K562 (cell line): Measurements from ENCODE around the gene CAMSAP3. TPM values are rescaled to one million over a fixed set of nuclear protein-coding genes. Genes with fewer than 3 reads are reported as not detected.

Source experiments
- BRD9 ChIP-seq: fragments of 450-650 bp; IDR thresholded peaks from 2 replicates; pipeline ENCODE4 v1.6.1; 2018; ENCODE audit warnings: low read depth; ENCODE audit not compliant: partially characterized antibody
- CBFB ChIP-seq: sonication (generic); formaldehyde crosslinking; IDR thresholded peaks from 2 replicates; pipeline ENCODE4 v1.4.0; 2020; ENCODE audit warnings: mild to moderate bottlenecking, missing genetic modification reagents
- CXXC5 ChIP-seq: fragments of 250-450 bp; sonication (Bioruptor Pico); IDR thresholded peaks from 2 replicates; pipeline ENCODE4 v1.8.0; 2022; ENCODE audit warnings: inconsistent platforms, mild to moderate bottlenecking, moderate library complexity
- E2F3 ChIP-seq: fragments of 250-450 bp; sonication (Bioruptor Pico); IDR thresholded peaks from 2 replicates; pipeline ENCODE4 v1.4.0; 2020; ENCODE audit warnings: mild to moderate bottlenecking
- ESRRB ChIP-seq: fragments of 250-450 bp; sonication (Bioruptor Pico); IDR thresholded peaks from 2 replicates; pipeline ENCODE4 v1.5.0; 2020; ENCODE audit warnings: mild to moderate bottlenecking, moderate library complexity, borderline replicate concordance
- FIP1L1 ChIP-seq: fragments of 200-400 bp; formaldehyde crosslinking; IDR thresholded peaks from 2 replicates; pipeline ENCODE4 v1.6.1; 2018; ENCODE audit warnings: mild to moderate bottlenecking, low read depth, low read length; ENCODE audit not compliant: poor library complexity, severe bottlenecking
- FOSL1 ChIP-seq: fragments of 200-800 bp; sonication (Bioruptor generic); conservative IDR thresholded peaks from 2 replicates; pipeline ENCODE4 v1.6.1; 2016; ENCODE audit warnings: missing genetic modification characterization, missing compliant biosample characterization
- HES1 ChIP-seq: fragments of 450-650 bp; IDR thresholded peaks from 2 replicates; pipeline ENCODE4 v1.6.1; 2016; ENCODE audit warnings: low read depth, mild to moderate bottlenecking, moderate library complexity
- HLTF ChIP-seq: fragments of 450-650 bp; IDR thresholded peaks from 2 replicates; pipeline ENCODE4 v1.6.1; 2016
- HMG20A ChIP-seq: fragments of 450-650 bp; formaldehyde crosslinking; conservative IDR thresholded peaks from 2 replicates; pipeline ENCODE4 v1.4.0; 2020; ENCODE audit warnings: mild to moderate bottlenecking, mixed read lengths
- HNRNPUL1 ChIP-seq: fragments of 200-400 bp; formaldehyde crosslinking; IDR thresholded peaks from 2 replicates; pipeline ENCODE4 v1.6.1; 2017; ENCODE audit warnings: low read length
- KAT7 ChIP-seq: sonication (generic); formaldehyde crosslinking; IDR thresholded peaks from 2 replicates; pipeline ENCODE4 v1.8.0; 2022; ENCODE audit warnings: missing genetic modification reagents, mild to moderate bottlenecking, borderline replicate concordance
- KAT8 ChIP-seq: fragments of 450-650 bp; IDR thresholded peaks from 2 replicates; pipeline ENCODE4 v1.6.1; 2016; ENCODE audit warnings: low read depth, mild to moderate bottlenecking
- MCM3 ChIP-seq: fragments of 450-650 bp; IDR thresholded peaks from 2 replicates; pipeline ENCODE4 v1.6.1; 2016
- MEF2D ChIP-seq: conservative IDR thresholded peaks from 2 replicates; pipeline ENCODE4 v1.6.1; 2016; ENCODE audit warnings: low read depth, missing genetic modification characterization, missing compliant biosample characterization
- MTA2 ChIP-seq: fragments of 450-650 bp; IDR thresholded peaks from 2 replicates; pipeline ENCODE4 v1.6.1; 2016; ENCODE audit warnings: low read depth
- NFIX ChIP-seq: fragments of 250-450 bp; sonication (Bioruptor Pico); IDR thresholded peaks from 2 replicates; pipeline ENCODE4 v1.4.0; 2020; ENCODE audit warnings: low read depth, mild to moderate bottlenecking, moderate library complexity
- NFRKB ChIP-seq: fragments of 450-650 bp; IDR thresholded peaks from 2 replicates; pipeline ENCODE4 v1.6.1; 2016; ENCODE audit warnings: low read depth
- NFXL1 ChIP-seq: fragments of 450-650 bp; formaldehyde crosslinking; IDR thresholded peaks from 2 replicates; pipeline ENCODE4 v1.4.0; 2021; ENCODE audit warnings: mild to moderate bottlenecking
- NONO ChIP-seq, 2 experiments: fragments of 200-400 bp in 1 of 2; fragments of 450-650 bp in 1 of 2; formaldehyde crosslinking in 1 of 2; IDR thresholded peaks; 2 replicates each; pipeline ENCODE4 v1.6.1; 2017; ENCODE audit warnings: low read depth in 2 of 2, mild to moderate bottlenecking in 2 of 2, moderate library complexity in 2 of 2, low read length in 1 of 2
- NR2C1 ChIP-seq, 2 experiments: fragments of 450-650 bp; IDR thresholded peaks; 2 replicates each; pipeline ENCODE4 v1.6.1; 2017; ENCODE audit warnings: mild to moderate bottlenecking in 2 of 2, antibody characterized with exemption in 1 of 2, inconsistent platforms in 1 of 2, missing compliant biosample characterization in 1 of 2, missing genetic modification characterization in 1 of 2
- PCBP2 ChIP-seq: fragments of 200-400 bp; formaldehyde crosslinking; IDR thresholded peaks from 2 replicates; pipeline ENCODE4 v1.6.1; 2018; ENCODE audit warnings: low read length, low read depth, mild to moderate bottlenecking, moderate library complexity; ENCODE audit not compliant: poor library complexity, severe bottlenecking
- RCOR1 ChIP-seq, 2 experiments: IDR thresholded peaks; 2 replicates each; pipeline ENCODE4 v1.6.1; 2012; ENCODE audit warnings: low read depth in 2 of 2, low read length in 2 of 2, borderline replicate concordance in 1 of 2, improper control_type of control experiment in 1 of 2
- SNRNP70 ChIP-seq: fragments of 200-400 bp; formaldehyde crosslinking; optimal IDR thresholded peaks from 2 replicates; pipeline ENCODE3; 2017; ENCODE audit warnings: low read depth, low read length
- SRSF1 ChIP-seq: fragments of 200-400 bp; formaldehyde crosslinking; IDR thresholded peaks from 2 replicates; pipeline ENCODE4 v1.6.1; 2017; ENCODE audit warnings: mild to moderate bottlenecking, low read depth, low read length, moderate library complexity
- ZBED1 ChIP-seq: IDR thresholded peaks from 2 replicates; pipeline ENCODE4 v1.6.1; 2014
- ZC3H4 ChIP-seq: sonication (generic); formaldehyde crosslinking; IDR thresholded peaks from 2 replicates; pipeline ENCODE4 v1.9.0; 2021; ENCODE audit warnings: missing genetic modification reagents, borderline replicate concordance
- ZNF347 ChIP-seq: fragments of 450-650 bp; formaldehyde crosslinking; IDR thresholded peaks from 2 replicates; pipeline ENCODE4 v1.4.0; 2020; ENCODE audit warnings: low read depth, mild to moderate bottlenecking, moderate library complexity
- ZNF449 ChIP-seq: fragments of 250-450 bp; sonication (Bioruptor Pico); IDR thresholded peaks from 2 replicates; pipeline ENCODE4 v1.8.0; 2022; ENCODE audit warnings: moderate library complexity, mild to moderate bottlenecking, inconsistent platforms
- ZNF79 ChIP-seq: fragments of 250-450 bp; sonication (Bioruptor Pico); IDR thresholded peaks from 2 replicates; pipeline ENCODE4 v1.4.0; 2020; ENCODE audit warnings: low read depth, mild to moderate bottlenecking, moderate library complexity
- polyA plus RNA-seq, 8 experiments: library from polyadenylated mRNA; depleted of rRNA in 4 of 8; stranded (reverse) in 5 of 8; unstranded in 3 of 8; fragments of >200 nt; fragmentation: Nextera tagmentation in 2 of 8; fragmentation: Illumina TruSeq in 1 of 8; extraction: Ambion mirVana in 2 of 8; extraction: Trizol in 1 of 8; gene quantifications; 2 replicates each; pipeline versions ENCODE4 v1.2.1 to v1.2.3, GENCODE V29; 2011 to 2014; ENCODE audit warnings: inconsistent platforms in 1 of 8, missing spikeins in 1 of 8
- total RNA-seq, 7 experiments: library from RNA; depleted of rRNA in 6 of 7; stranded (reverse); fragments of >200 nt in 6 of 7; fragmentation: Illumina TruSeq in 2 of 7; extraction: Trizol in 2 of 7; gene quantifications; 2 replicates each; pipeline versions ENCODE4 v1.2.1 to v1.2.3, GENCODE V29; 2011 to 2021; ENCODE audit warnings: low replicate concordance in 1 of 7

Gene CAMSAP3
- total and polyA plus RNA-seq, 9 of the 15 experiments (the other 6 are each of a cell fraction or from before 2014, with no cell fraction given): 0.01 to 0.89 (median 0.22) TPM; not detected in 1

GRCh38 chr19:7562646-7563393 is 32.8 kb upstream of the CAMSAP3 start (continued):
- peak in 1 of 2 experiments; percentile 95; a peak in 2 of 4 replicates for TF ChIP-seq RCOR1 (IDR thresholded peaks at IDR 0.05; ENCODE audit: borderline replicate concordance in 1 of 2, low read depth in 2 of 2, low read length in 2 of 2)
- no peak for TF ChIP-seq HMG20A (CRISPR knock-in tag)
- no peak for TF ChIP-seq SRSF1
- TF ChIP-seq HNRNPUL1: no peak
- peak; percentile 61 for TF ChIP-seq CXXC5 (CRISPR knock-in tag)
- no peak for TF ChIP-seq FOSL1 (tag)
- TF ChIP-seq PCBP2: no peak
- no peak for TF ChIP-seq BRD9
- no peak for TF ChIP-seq NFXL1 (CRISPR knock-in tag)
- TF ChIP-seq MCM3: no peak
- no peak for TF ChIP-seq ZBED1
- TF ChIP-seq KAT8: no peak
- TF ChIP-seq NR2C1 (IDR thresholded peaks at IDR 0.05): no peak
- TF ChIP-seq NR2C1 (tag; IDR thresholded peaks at IDR 0.05): peak; percentile 56; the same call in 1 of the 2 replicates
- TF ChIP-seq SNRNP70: no peak
- no peak for TF ChIP-seq ZNF347 (CRISPR knock-in tag)
- no peak for TF ChIP-seq HES1
- TF ChIP-seq ZNF449 (CRISPR knock-in tag): no peak
- TF ChIP-seq E2F3 (CRISPR knock-in tag): no peak
- 0 out of 2 replicates have a peak, but pooled peaks have one; percentile 43 for TF ChIP-seq CBFB (CRISPR knock-in tag)
- TF ChIP-seq NONO (IDR thresholded peaks at IDR 0.05; ENCODE audit: low read depth in 2 of 2, low read length in 1 of 2): no peak
- no peak for TF ChIP-seq FIP1L1
- no peak for TF ChIP-seq MTA2
- TF ChIP-seq NFIX (CRISPR knock-in tag): no peak
- no peak for TF ChIP-seq ZNF79 (CRISPR knock-in tag)
- TF ChIP-seq NFRKB: no peak
- TF ChIP-seq MEF2D (tag): 0 out of 2 replicates have a peak, but pooled peaks have one; percentile 62
- TF ChIP-seq HLTF: no peak
- peak; percentile 88; the same call in 1 of the 2 replicates for TF ChIP-seq KAT7 (CRISPR knock-in tag)
- TF ChIP-seq ZC3H4: 0 out of 2 replicates have a peak, but pooled peaks have one; percentile 64
- TF ChIP-seq ESRRB (CRISPR knock-in tag): no peak
